ENCODE data around the gene F2. TPM values are rescaled to one million over a fixed set of nuclear protein-coding genes. Genes with fewer than 3 reads are reported as not detected.

F2 gene
- total RNA-seq (2016; rRNA removed; fragmentation: Illumina TruSeq; extraction: Trizol) (110 and 330 TPM in 2 replicates), polyA plus RNA-seq (2011; rRNA removed) (801 and 1,074 TPM in 2 replicates), polyA minus RNA-seq (2011; rRNA and poly(A)+ RNA removed; ENCODE audit: low replicate concordance) (0.51 and 1,039 TPM in 2 replicates), Bru-seq, nascent RNA (percentile 96 among the genes with signal in this experiment), BruChase-seq, experiment 1, labeled RNA remaining after a 6-hour chase (percentile 87 among the genes with signal in this experiment), BruChase-seq, experiment 2, labeled RNA remaining after a 2-hour chase (percentile 94 among the genes with signal in this experiment)
- 32.5 and 33.6 TPM in 2 replicates for total RNA-seq (2016; cell fraction: cytosol; rRNA removed; fragmentation: Illumina TruSeq; extraction: Trizol; ENCODE audit: low read depth)
- 93.3 and 344 TPM in 2 replicates for total RNA-seq (2016; cell fraction: insoluble cytoplasmic fraction; rRNA removed; fragmentation: Illumina TruSeq; extraction: Trizol)
- total RNA-seq (2016; cell fraction: membrane; rRNA removed; fragmentation: Illumina TruSeq; extraction: Trizol), result 41.4 and 43.0 TPM in 2 replicates
- total RNA-seq (2016; cell fraction: nucleus; rRNA removed; fragmentation: Illumina TruSeq; extraction: Trizol), result 288 and 346 TPM in 2 replicates
- 955 and 1,075 TPM in 2 replicates for polyA plus RNA-seq (2011; cell fraction: cytosol; rRNA removed)
- 1,042 and 1,045 TPM in 2 replicates for polyA plus RNA-seq (2011; cell fraction: nucleus; rRNA removed)
- polyA plus RNA-seq (2012), result 447 and 558 TPM in 2 replicates
- polyA plus RNA-seq (2016; cell fraction: cytosol; fragmentation: Illumina TruSeq; extraction: Trizol; ENCODE audit: low read depth), result 25.3 and 27.2 TPM in 2 replicates
- polyA plus RNA-seq (2016; cell fraction: insoluble cytoplasmic fraction; fragmentation: Illumina TruSeq; extraction: Trizol; ENCODE audit: low read depth), result 93.3 and 115 TPM in 2 replicates
- polyA plus RNA-seq (2016; cell fraction: membrane; fragmentation: Illumina TruSeq; extraction: Trizol; ENCODE audit: low read depth), result 30.7 and 34.2 TPM in 2 replicates
- 450 and 474 TPM in 2 replicates for polyA plus RNA-seq (2016; cell fraction: nucleus; fragmentation: Illumina TruSeq; extraction: Trizol; ENCODE audit: insufficient read depth, low read depth)
- 289 and 363 TPM in 2 replicates for polyA minus RNA-seq (2011; cell fraction: cytosol; rRNA and poly(A)+ RNA removed)
- polyA minus RNA-seq (2011; cell fraction: nucleus; rRNA and poly(A)+ RNA removed), result 449 and 482 TPM in 2 replicates
- long read RNA-seq, experiment 1, transcript F2-201 (14 exons, 2,023 nt), result major isoform, 587 of 985 reads
- long read RNA-seq, experiment 1, transcript F2-205 (14 exons, 1,849 nt), result minor isoform, 18 of 985 reads
- long read RNA-seq, experiment 1, partial matches to known transcripts, result 109 of 985 reads
- long read RNA-seq, experiment 1, other reads (novel, unspliced or antisense), result 269 of 985 reads
- long read RNA-seq, experiment 2, transcript F2-201 (14 exons, 2,023 nt), result major isoform, 220 of 1,382 reads
- long read RNA-seq, experiment 2, partial matches to known transcripts, result 337 of 1,382 reads
- long read RNA-seq, experiment 2, other reads (novel, unspliced or antisense), result 820 of 1,382 reads

DNA sequence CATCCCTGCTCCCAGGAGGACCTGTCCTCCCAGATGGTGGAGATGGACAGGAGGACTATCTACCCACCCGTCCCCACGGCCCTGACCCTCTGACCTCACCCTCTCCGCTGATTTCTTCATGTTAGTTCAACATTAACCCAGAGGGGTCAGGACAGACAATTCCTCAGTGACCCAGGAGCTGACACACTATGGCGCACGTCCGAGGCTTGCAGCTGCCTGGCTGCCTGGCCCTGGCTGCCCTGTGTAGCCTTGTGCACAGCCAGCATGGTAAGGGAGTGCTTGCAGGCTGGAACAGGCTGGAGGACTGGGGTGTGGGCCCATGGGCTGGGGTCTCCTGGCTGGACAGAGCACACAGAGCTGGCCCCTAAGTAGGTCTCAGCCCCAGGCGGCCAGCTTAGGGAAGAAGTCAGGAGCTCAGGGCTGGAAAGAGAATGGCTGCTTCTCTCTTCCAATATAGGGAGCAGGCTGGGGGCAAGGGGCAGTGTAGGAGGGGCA, at the start of gene F2:
Gene F2 (plus strand): TSS at position 166 of the 495 bp plus-strand sequence. CDS start 23 bp downstream, at position 189.
- CTCF ChIA-PET (ENCODE audit: low intra/inter-chr PET ratio, low total read pairs), result no interaction called here
- Histone ChIP-seq H4K20me1 (ENCODE audit: insufficient read depth, low read length) (peaks cover 15% of the 10 kb centered on the region), H3K79me2 (ENCODE audit: insufficient read depth, low read length) (peaks cover 48% of the 10 kb centered on the region), H3K27me3 (ENCODE audit: control insufficient read depth in 1 of 2, insufficient read depth in 2 of 2, low read length in 2 of 2) (no peaks in the 10 kb centered on the region; a peak in 1 of 5 replicates), H2AFZ (ENCODE audit: low read length) (no peak within 1 kb of the TSS), H3K4me2 (ENCODE audit: low read depth, low read length) (peak within 1 kb of the TSS; percentile 94), H3K9me3 (ENCODE audit: low read length) (no peaks in the 10 kb centered on the region), H3K4me1 (ENCODE audit: insufficient read depth, low read length) (peaks cover 87% of the 10 kb centered on the region), H3K36me3 (replicated peaks in 1 of 2; ENCODE audit: control insufficient read depth in 1 of 2, insufficient read depth in 2 of 2, low read length in 2 of 2) (peaks cover 4 to 12% of the 10 kb centered on the region in 2 experiments), H3K4me3 (replicated peaks in 1 of 3; ENCODE audit: insufficient read depth in 1 of 3, low read depth in 2 of 3, low read length in 3 of 3) (peak within 1 kb of the TSS; percentile 76 to 92 (median 83)), H3K9ac (ENCODE audit: insufficient read depth, low read depth, low read length) (peak within 1 kb of the TSS; percentile 86), H3K27ac (ENCODE audit: extremely low read length, insufficient read depth, low read length) (peak within 1 kb of the TSS; percentile 92)
- FAIRE-seq (peak; percentile 98), ATAC-seq (peak; percentile 87), DNase-seq (ENCODE audit: low spot score) (peak; percentile 96)
- intact Hi-C loops (cut with micrococcal nuclease; ENCODE audit: unreplicated experiment), result loop anchor here (5.0 kb wide), 2 partner anchors 47 to 718 kb away; no protein-coding TSS in a partner anchor
- POLR2A ChIA-PET, result interaction anchor here (0.6 to 12.3 kb wide), 23 partner anchors 10 to 338 kb away, joined by 3 to 272 read pairs (median 8); partner anchors contain the start of genes ARHGAP1, ATG13, MDK and ZNF408
- BruUV-seq (replicated peaks), result no TSS peak
- in situ Hi-C loops (cut with HindIII; ENCODE audit: extremely low pct_ligation_motif_present, low pct_unique_long_range_greater_than_20kb), result no loop called here
- 0% methylated on average over 3 of the region's 7 CpGs for WGBS (ENCODE audit: low lambda C conversion rate)
- TF ChIP-seq FIP1L1 (IDR thresholded peaks at IDR 0.05; ENCODE audit: borderline replicate concordance, insufficient read depth, low read depth, low read length), result no peak
- TF ChIP-seq NFKBIZ (CRISPR knock-in tag; IDR thresholded peaks at IDR 0.05), result peak; percentile 93
- TF ChIP-seq TSC22D2 (CRISPR knock-in tag; IDR thresholded peaks at IDR 0.05; ENCODE audit: borderline replicate concordance), result no peak
- TF ChIP-seq, protein P1, sequence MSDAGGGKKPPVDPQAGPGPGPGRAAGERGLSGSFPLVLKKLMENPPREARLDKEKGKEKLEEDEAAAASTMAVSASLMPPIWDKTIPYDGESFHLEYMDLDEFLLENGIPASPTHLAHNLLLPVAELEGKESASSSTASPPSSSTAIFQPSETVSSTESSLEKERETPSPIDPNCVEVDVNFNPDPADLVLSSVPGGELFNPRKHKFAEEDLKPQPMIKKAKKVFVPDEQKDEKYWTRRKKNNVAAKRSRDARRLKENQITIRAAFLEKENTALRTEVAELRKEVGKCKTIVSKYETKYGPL (CRISPR knock-in tag; IDR thresholded peaks at IDR 0.05), result no peak
- peak; percentile 32; the same call in 1 of the 2 replicates for TF ChIP-seq MAF1 (CRISPR knock-in tag; IDR thresholded peaks at IDR 0.05; ENCODE audit: borderline replicate concordance)
- no peak for TF ChIP-seq NPAS2 (CRISPR knock-in tag; IDR thresholded peaks at IDR 0.05; ENCODE audit: borderline replicate concordance)
- TF ChIP-seq SAFB2 (CRISPR knock-in tag; IDR thresholded peaks at IDR 0.05; ENCODE audit: borderline replicate concordance, low read depth), result no peak
- no peak for TF ChIP-seq HNRNPLL (IDR thresholded peaks at IDR 0.05; ENCODE audit: low read depth, low read length, poor library complexity, severe bottlenecking)
- TF ChIP-seq, protein P2, sequence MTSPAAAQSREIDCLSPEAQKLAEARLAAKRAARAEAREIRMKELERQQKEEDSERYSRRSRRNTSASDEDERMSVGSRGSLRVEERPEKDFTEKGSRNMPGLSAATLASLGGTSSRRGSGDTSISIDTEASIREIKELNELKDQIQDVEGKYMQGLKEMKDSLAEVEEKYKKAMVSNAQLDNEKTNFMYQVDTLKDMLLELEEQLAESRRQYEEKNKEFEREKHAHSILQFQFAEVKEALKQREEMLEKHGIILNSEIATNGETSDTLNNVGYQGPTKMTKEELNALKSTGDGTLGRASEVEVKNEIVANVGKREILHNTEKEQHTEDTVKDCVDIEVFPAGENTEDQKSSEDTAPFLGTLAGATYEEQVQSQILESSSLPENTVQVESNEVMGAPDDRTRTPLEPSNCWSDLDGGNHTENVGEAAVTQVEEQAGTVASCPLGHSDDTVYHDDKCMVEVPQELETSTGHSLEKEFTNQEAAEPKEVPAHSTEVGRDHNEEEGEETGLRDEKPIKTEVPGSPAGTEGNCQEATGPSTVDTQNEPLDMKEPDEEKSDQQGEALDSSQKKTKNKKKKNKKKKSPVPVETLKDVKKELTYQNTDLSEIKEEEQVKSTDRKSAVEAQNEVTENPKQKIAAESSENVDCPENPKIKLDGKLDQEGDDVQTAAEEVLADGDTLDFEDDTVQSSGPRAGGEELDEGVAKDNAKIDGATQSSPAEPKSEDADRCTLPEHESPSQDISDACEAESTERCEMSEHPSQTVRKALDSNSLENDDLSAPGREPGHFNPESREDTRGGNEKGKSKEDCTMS (CRISPR knock-in tag; conservative IDR thresholded peaks at IDR 0.05), result no peak
- no peak for TF ChIP-seq MBD4 (IDR thresholded peaks at IDR 0.05; ENCODE audit: borderline replicate concordance, low read length)
- TF ChIP-seq ETV5 (CRISPR knock-in tag; IDR thresholded peaks at IDR 0.05; ENCODE audit: borderline replicate concordance), result peak; percentile 87
- no peak for TF ChIP-seq ZNF660 (CRISPR knock-in tag; IDR thresholded peaks at IDR 0.05; ENCODE audit: borderline replicate concordance, low read depth)
- TF ChIP-seq MAFF (IDR thresholded peaks at IDR 0.05; ENCODE audit: low read depth, low read length), result no peak
